HepG2 (cell line): ENCODE measurements around the gene PRKAG3. TPM values are rescaled to one million over a fixed set of nuclear protein-coding genes. Genes with fewer than 3 reads are reported as not detected.

Experiments
- ATAC-seq: fragments of 200-7000 bp; cut with Tn5 transposase; 3 replicates; pipeline ENCODE4 v1.9.1; 2020; ENCODE audit warnings: mild to moderate bottlenecking, moderate library complexity
- BruUV-seq: library from RNA; stranded (reverse); fragments of 400-500 nt; replicated peaks from 2 replicates; lab custom pipeline; 2021; lab: Mats Ljungman, UMichigan
- CTCF ChIA-PET: fragments of 300-600 bp; formaldehyde crosslinking; extraction: SDS; loops from one replicate; lab custom pipeline; 2021; ENCODE audit warnings: low total read pairs, inconsistent platforms, low intra/inter-chr PET ratio; lab: Yijun Ruan, JAX
- POLR2A ChIA-PET: fragments of 350-600 bp; sonication (Branson Sonifier 250); formaldehyde crosslinking; loops from one replicate; lab custom pipeline; 2020; ENCODE audit warnings: antibody characterized with exemption, inconsistent platforms; lab: Yijun Ruan, JAX
- DNase-seq: peaks from one replicate; pipeline ENCODE4 v3.0.0-alpha.2; 2015; ENCODE audit warnings: low spot score
- FAIRE-seq: peaks from 3 replicates; lab custom pipeline; 2011; peaks lifted over from hg19 to GRCh38; lab: Jason Lieb, UNC
- H2AFZ ChIP-seq: one replicate; pipeline ENCODE4 v1.6.1; 2011; ENCODE audit warnings: low read length, inconsistent platforms
- H3K27ac ChIP-seq: fragments of 300-600 bp; 3 replicates; pipeline ENCODE4 v1.8.0; 2011; ENCODE audit warnings: mixed run types, mild to moderate bottlenecking, mixed read lengths, low read length, inconsistent platforms; ENCODE audit not compliant: insufficient read depth; ENCODE audit errors: extremely low read length
- H3K27me3 ChIP-seq, 2 experiments: fragments of 200-600 bp in 1 of 2; 2 replicates in 1 of 2; 3 replicates in 1 of 2; pipeline versions ENCODE4 v1.6.0 to v1.8.0; 2011; ENCODE audit warnings: low read length in 2 of 2, mild to moderate bottlenecking in 2 of 2, moderate library complexity in 2 of 2, inconsistent platforms in 1 of 2; ENCODE audit not compliant: insufficient read depth in 2 of 2, control insufficient read depth in 1 of 2
- H3K36me3 ChIP-seq, 2 experiments: fragments of 200-600 bp in 1 of 2; replicated peaks in 1 of 2; 2 replicates in 1 of 2; 3 replicates in 1 of 2; pipeline versions ENCODE4 v1.5.1 to v1.8.0; 2011; ENCODE audit warnings: low read length in 2 of 2, inconsistent platforms in 1 of 2; ENCODE audit not compliant: insufficient read depth in 2 of 2, control insufficient read depth in 1 of 2
- H3K4me1 ChIP-seq: 2 replicates; pipeline ENCODE4 v1.5.1; 2012; ENCODE audit warnings: low read length, inconsistent platforms; ENCODE audit not compliant: insufficient read depth
- H3K4me2 ChIP-seq: 2 replicates; pipeline ENCODE4 v1.6.0; 2011; ENCODE audit warnings: low read depth, low read length, inconsistent platforms
- H3K4me3 ChIP-seq, 3 experiments: fragments of 200-600 bp in 1 of 3; sonication (generic), shearing (Covaris generic) in 1 of 3; replicated peaks in 1 of 3; 2 replicates each; pipeline ENCODE4 v1.5.1; 2011 to 2016; ENCODE audit warnings: low read length in 3 of 3, inconsistent platforms in 2 of 3, low read depth in 2 of 3, mild to moderate bottlenecking in 2 of 3, control low read depth in 1 of 3, mixed read lengths in 1 of 3; ENCODE audit not compliant: insufficient read depth in 1 of 3
- H3K79me2 ChIP-seq: one replicate; pipeline ENCODE4 v1.6.1; 2011; ENCODE audit warnings: low read length, inconsistent platforms; ENCODE audit not compliant: insufficient read depth
- H3K9ac ChIP-seq: 2 replicates; pipeline ENCODE4 v1.6.0; 2011; ENCODE audit warnings: mild to moderate bottlenecking, low read depth, low read length, inconsistent platforms; ENCODE audit not compliant: insufficient read depth
- H3K9me3 ChIP-seq: 2 replicates; pipeline ENCODE4 v1.5.1; 2012; ENCODE audit warnings: mild to moderate bottlenecking, low read length
- H4K20me1 ChIP-seq: 2 replicates; pipeline ENCODE4 v1.6.0; 2011; ENCODE audit warnings: inconsistent platforms, mild to moderate bottlenecking, low read length, moderate library complexity; ENCODE audit not compliant: insufficient read depth
- SRF ChIP-seq: IDR thresholded peaks from 2 replicates; pipeline ENCODE4 v1.6.1; 2011; ENCODE audit warnings: mild to moderate bottlenecking, low read depth, low read length, moderate library complexity
- WGBS: methylation state at CpG from one replicate; pipeline ENCODE4 v1.1.6; 2017; ENCODE audit warnings: low lambda C conversion rate; 5-methylcytosine and 5-hydroxymethylcytosine counted together
- in situ Hi-C: cut with HindIII; loops from 2 replicates; pipeline ENCODE4 v1.10.0; 2017; ENCODE audit warnings: low pct_unique_long_range_greater_than_20kb; ENCODE audit not compliant: extremely low pct_ligation_motif_present
- intact Hi-C: fragments of 100-400 bp; cut with micrococcal nuclease; formaldehyde crosslinking; loops from one replicate; pipeline ENCODE4 v1.10.0; 2022; ENCODE audit not compliant: unreplicated experiment
- polyA plus RNA-seq, 8 experiments: library from polyadenylated mRNA; depleted of rRNA in 3 of 8; stranded (reverse) in 7 of 8; unstranded in 1 of 8; fragments of >200 nt; fragmentation: Illumina TruSeq in 4 of 8; extraction: Trizol in 4 of 8; gene quantifications; 2 replicates each; pipeline versions ENCODE4 v1.2.1 to v1.2.3, GENCODE V29; 2011 to 2016; ENCODE audit warnings: low read depth in 4 of 8, missing spikeins in 1 of 8, mixed read lengths in 1 of 8; ENCODE audit not compliant: insufficient read depth in 1 of 8
- total RNA-seq, 5 experiments: library from RNA; depleted of rRNA; stranded (reverse); fragments of >200 nt; fragmentation: Illumina TruSeq; extraction: Trizol; gene quantifications; 2 replicates each; pipeline ENCODE4 v1.2.3, GENCODE V29; 2016; ENCODE audit warnings: low read depth in 1 of 5
- TF ChIP-seq, protein P1 (sequence below): IDR thresholded peaks from 2 replicates; pipeline ENCODE4 v1.6.1; 2016; ENCODE audit warnings: low read depth, missing genetic modification reagents, missing compliant biosample characterization

Gene PRKAG3
- total and polyA plus RNA-seq, 2 of the 13 experiments (the other 11 are each of a cell fraction or from before 2014, with no cell fraction given) = not detected

DNA sequence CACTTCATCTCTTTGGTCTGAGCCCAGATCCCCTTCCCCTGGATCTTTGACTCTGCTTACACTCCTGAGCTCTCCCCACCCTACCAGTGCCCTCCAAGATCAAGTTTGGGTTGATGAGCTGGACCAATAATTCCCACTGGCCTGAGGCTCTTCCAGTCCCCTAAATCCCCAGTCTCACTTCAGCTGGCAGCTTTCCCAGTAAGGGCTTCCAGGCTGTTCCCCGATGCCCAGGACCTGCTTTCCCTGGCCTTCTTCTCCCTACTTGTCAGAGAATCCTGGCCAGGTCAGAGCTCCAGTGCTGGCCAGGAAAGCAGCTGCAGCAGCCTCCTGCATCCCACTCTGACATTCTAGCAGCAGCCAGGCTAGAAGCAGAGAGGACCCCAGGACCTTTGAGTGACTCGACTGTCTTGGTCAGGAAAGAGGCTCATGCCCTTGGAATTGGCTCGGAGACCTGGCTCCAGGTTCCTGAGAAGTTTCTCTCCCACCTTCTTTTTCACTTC lies 31.5 kb upstream of the PRKAG3 start:
- 16% methylated on average over 3 of the region's 3 CpGs for WGBS
- no peak overlapping the region for H2AFZ ChIP-seq
- in situ Hi-C loops = no loop called here
- no peak for TF ChIP-seq SRF
- TF ChIP-seq, protein P1, sequence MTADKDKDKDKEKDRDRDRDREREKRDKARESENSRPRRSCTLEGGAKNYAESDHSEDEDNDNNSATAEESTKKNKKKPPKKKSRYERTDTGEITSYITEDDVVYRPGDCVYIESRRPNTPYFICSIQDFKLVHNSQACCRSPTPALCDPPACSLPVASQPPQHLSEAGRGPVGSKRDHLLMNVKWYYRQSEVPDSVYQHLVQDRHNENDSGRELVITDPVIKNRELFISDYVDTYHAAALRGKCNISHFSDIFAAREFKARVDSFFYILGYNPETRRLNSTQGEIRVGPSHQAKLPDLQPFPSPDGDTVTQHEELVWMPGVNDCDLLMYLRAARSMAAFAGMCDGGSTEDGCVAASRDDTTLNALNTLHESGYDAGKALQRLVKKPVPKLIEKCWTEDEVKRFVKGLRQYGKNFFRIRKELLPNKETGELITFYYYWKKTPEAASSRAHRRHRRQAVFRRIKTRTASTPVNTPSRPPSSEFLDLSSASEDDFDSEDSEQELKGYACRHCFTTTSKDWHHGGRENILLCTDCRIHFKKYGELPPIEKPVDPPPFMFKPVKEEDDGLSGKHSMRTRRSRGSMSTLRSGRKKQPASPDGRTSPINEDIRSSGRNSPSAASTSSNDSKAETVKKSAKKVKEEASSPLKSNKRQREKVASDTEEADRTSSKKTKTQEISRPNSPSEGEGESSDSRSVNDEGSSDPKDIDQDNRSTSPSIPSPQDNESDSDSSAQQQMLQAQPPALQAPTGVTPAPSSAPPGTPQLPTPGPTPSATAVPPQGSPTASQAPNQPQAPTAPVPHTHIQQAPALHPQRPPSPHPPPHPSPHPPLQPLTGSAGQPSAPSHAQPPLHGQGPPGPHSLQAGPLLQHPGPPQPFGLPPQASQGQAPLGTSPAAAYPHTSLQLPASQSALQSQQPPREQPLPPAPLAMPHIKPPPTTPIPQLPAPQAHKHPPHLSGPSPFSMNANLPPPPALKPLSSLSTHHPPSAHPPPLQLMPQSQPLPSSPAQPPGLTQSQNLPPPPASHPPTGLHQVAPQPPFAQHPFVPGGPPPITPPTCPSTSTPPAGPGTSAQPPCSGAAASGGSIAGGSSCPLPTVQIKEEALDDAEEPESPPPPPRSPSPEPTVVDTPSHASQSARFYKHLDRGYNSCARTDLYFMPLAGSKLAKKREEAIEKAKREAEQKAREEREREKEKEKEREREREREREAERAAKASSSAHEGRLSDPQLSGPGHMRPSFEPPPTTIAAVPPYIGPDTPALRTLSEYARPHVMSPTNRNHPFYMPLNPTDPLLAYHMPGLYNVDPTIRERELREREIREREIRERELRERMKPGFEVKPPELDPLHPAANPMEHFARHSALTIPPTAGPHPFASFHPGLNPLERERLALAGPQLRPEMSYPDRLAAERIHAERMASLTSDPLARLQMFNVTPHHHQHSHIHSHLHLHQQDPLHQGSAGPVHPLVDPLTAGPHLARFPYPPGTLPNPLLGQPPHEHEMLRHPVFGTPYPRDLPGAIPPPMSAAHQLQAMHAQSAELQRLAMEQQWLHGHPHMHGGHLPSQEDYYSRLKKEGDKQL = no peak
- TF ChIP-seq, all 625 proteins: peak for 0
- H3K4me1 ChIP-seq = peaks cover 27% of the 10 kb centered on the region
- H4K20me1 ChIP-seq = no peaks in the 10 kb centered on the region; the same call in 1 of the 2 replicates
- H3K79me2 ChIP-seq = no peaks in the 10 kb centered on the region
- ATAC-seq (no peak), FAIRE-seq (no peak), DNase-seq (no peak)
- ChIA-PET POLR2A (no interaction called here), CTCF (no interaction called here)
- H3K27me3 ChIP-seq = peaks cover 14 to 81% of the 10 kb centered on the region in 2 experiments
- no peaks in the 10 kb centered on the region for H3K36me3 ChIP-seq
- intact Hi-C loops = loop anchor here (10.0 kb wide), 2 partner anchors 92 to 122 kb away; partner anchors contain the start of genes CDK5R2 and FEV
- no TSS peak for BruUV-seq
- H3K4me3 ChIP-seq = no peak overlapping the region
- H3K4me2 ChIP-seq = no peak overlapping the region
- no peak overlapping the region for H3K27ac ChIP-seq
- H3K9ac ChIP-seq = no peak overlapping the region
- no peaks in the 10 kb centered on the region for H3K9me3 ChIP-seq
